Fibroblast of lung (primary cell): Measurements from ENCODE around the gene FSIP1. TPM values are rescaled to one million over a fixed set of nuclear protein-coding genes. Genes with fewer than 3 reads are reported as not detected.
A peak's percentile ranks its signal among the peaks of the same experiment; 100 is the strongest.

Experiments
- DNase-seq, 2 donors: peaks; one replicate each; pipeline versions ENCODE4 v3.0.0 to v3.0.0-alpha.2; 2010; ENCODE audit warnings: low read depth in 2 of 2
- H2AFZ ChIP-seq: 2 replicates; pipeline ENCODE4 v1.5.1; 2012; ENCODE audit warnings: low read length, control low read depth, inconsistent platforms
- H3K27ac ChIP-seq: 2 replicates; pipeline ENCODE4 v1.5.1; 2011; ENCODE audit warnings: low read length, control low read depth; ENCODE audit not compliant: insufficient read depth
- H3K27me3 ChIP-seq: 2 replicates; pipeline ENCODE4 v1.5.1; 2011; ENCODE audit warnings: mild to moderate bottlenecking, low read length; ENCODE audit not compliant: control insufficient read depth, insufficient read depth
- H3K36me3 ChIP-seq: 2 replicates; pipeline ENCODE4 v1.5.1; 2011; ENCODE audit warnings: low read length; ENCODE audit not compliant: control insufficient read depth, insufficient read depth
- H3K4me1 ChIP-seq: 2 replicates; pipeline ENCODE4 v1.5.1; 2011; ENCODE audit warnings: low read length; ENCODE audit not compliant: control insufficient read depth, insufficient read depth; ENCODE audit errors: extremely low read depth
- H3K4me2 ChIP-seq: 2 replicates; pipeline ENCODE4 v1.5.1; 2011; ENCODE audit warnings: low read length, control low read depth; ENCODE audit not compliant: insufficient read depth; ENCODE audit errors: extremely low read depth
- H3K4me3 ChIP-seq, 4 experiments: fragments of 200-600 bp in 1 of 4; sonication (generic) in 1 of 4; replicated peaks in 1 of 4; 2 replicates each; pipeline ENCODE4 v1.5.1; 2011 to 2016; ENCODE audit warnings: low read length in 4 of 4, low read depth in 3 of 4, mild to moderate bottlenecking in 3 of 4, control low read depth in 2 of 4, inconsistent platforms in 1 of 4, mixed read lengths in 1 of 4; ENCODE audit not compliant: insufficient read depth in 1 of 4; ENCODE audit errors: control extremely low read depth in 1 of 4
- H3K79me2 ChIP-seq: 2 replicates; pipeline ENCODE4 v1.5.1; 2012; ENCODE audit warnings: mild to moderate bottlenecking, low read length, inconsistent platforms; ENCODE audit not compliant: control insufficient read depth, insufficient read depth
- H3K9ac ChIP-seq: 2 replicates; pipeline ENCODE4 v1.5.1; 2011; ENCODE audit warnings: mild to moderate bottlenecking, low read length, control low read depth; ENCODE audit not compliant: insufficient read depth
- H3K9me3 ChIP-seq: 2 replicates; pipeline ENCODE4 v1.5.1; 2012; ENCODE audit warnings: low read depth, low read length; ENCODE audit not compliant: control insufficient read depth, insufficient read depth
- H4K20me1 ChIP-seq: 2 replicates; pipeline ENCODE4 v1.5.1; 2011; ENCODE audit warnings: low read length; ENCODE audit not compliant: control insufficient read depth, insufficient read depth; ENCODE audit errors: extremely low read depth
- CTCF ChIP-seq, 2 donors: IDR thresholded peaks in 1 of 2; conservative IDR thresholded peaks in 1 of 2; 1 replicate in 1 of 2; 2 replicates in 1 of 2; pipeline ENCODE4 v1.5.1; 2011 to 2012; ENCODE audit warnings: low read length in 2 of 2, control low read depth in 1 of 2, inconsistent platforms in 1 of 2, low read depth in 1 of 2, mild to moderate bottlenecking in 1 of 2
- EZH2 ChIP-seq: IDR thresholded peaks from 2 replicates; pipeline ENCODE4 v1.5.1; 2012; ENCODE audit warnings: low read length, control low read depth, mild to moderate bottlenecking; ENCODE audit errors: missing control alignments
- polyA plus RNA-seq, 2 donors: library from polyadenylated mRNA; depleted of rRNA in 1 of 2; stranded (reverse) in 1 of 2; unstranded in 1 of 2; fragments of >200 nt; gene quantifications; 2 replicates each; pipeline ENCODE4 v1.2.1, GENCODE V29; 2011 to 2012; ENCODE audit warnings: missing spikeins in 1 of 2
- total RNA-seq: library from RNA; depleted of rRNA; stranded (reverse); fragments of >200 nt; gene quantifications from 2 replicates; pipeline ENCODE4 v1.2.1, GENCODE V29; 2014

Gene FSIP1
- total and polyA plus RNA-seq, 2 donors (not counting 1 experiment from before 2014, with no cell fraction given): 0.50 to 5.1 TPM

GRCh38 chr15:39756806-39757522 lies 25.7 kb downstream of the FSIP1 start:
- H3K27ac ChIP-seq: no peak overlapping the region
- no peak overlapping the region for H2AFZ ChIP-seq
- H3K9me3 ChIP-seq: no peaks in the 10 kb centered on the region
- no peaks in the 10 kb centered on the region for H3K27me3 ChIP-seq
- H3K36me3 ChIP-seq: no peaks in the 10 kb centered on the region
- no peaks in the 10 kb centered on the region for H4K20me1 ChIP-seq
- TF ChIP-seq EZH2 (no peak), CTCF (conservative IDR thresholded peaks at IDR 0.05 in 1 of 2, IDR thresholded peaks at IDR 0.05 in 1 of 2; ENCODE audit: low read depth in 1 of 2, low read length in 2 of 2) (peak; percentile 60 to 73)
- no peak overlapping the region for H3K4me2 ChIP-seq
- DNase-seq: peak; percentile 62 to 89
- H3K4me1 ChIP-seq: no peaks in the 10 kb centered on the region
- H3K4me3 ChIP-seq: no peak overlapping the region
- no peaks in the 10 kb centered on the region for H3K79me2 ChIP-seq
- no peak overlapping the region for H3K9ac ChIP-seq

GRCh38 chr15:39752991-39753390 lies 29.6 kb downstream of the FSIP1 start:
- no peaks in the 10 kb centered on the region for H3K79me2 ChIP-seq
- no peaks in the 10 kb centered on the region for H4K20me1 ChIP-seq
- H3K4me2 ChIP-seq: no peak overlapping the region
- no peak overlapping the region for H3K4me3 ChIP-seq
- H3K27me3 ChIP-seq: no peaks in the 10 kb centered on the region
- H3K36me3 ChIP-seq: no peaks in the 10 kb centered on the region
- no peaks in the 10 kb centered on the region for H3K4me1 ChIP-seq
- DNase-seq: no peak
- no peak overlapping the region for H3K27ac ChIP-seq
- H3K9me3 ChIP-seq: no peaks in the 10 kb centered on the region
- TF ChIP-seq EZH2: no peak
- no peak for TF ChIP-seq CTCF (conservative IDR thresholded peaks at IDR 0.05 in 1 of 2, IDR thresholded peaks at IDR 0.05 in 1 of 2; ENCODE audit: low read depth in 1 of 2, low read length in 2 of 2)
- no peak overlapping the region for H3K9ac ChIP-seq
- no peak overlapping the region for H2AFZ ChIP-seq

- DNase-seq: peak in 1 of 2 donors; percentile 6
- TF ChIP-seq EZH2 (no peak), CTCF (conservative IDR thresholded peaks at IDR 0.05 in 1 of 2, IDR thresholded peaks at IDR 0.05 in 1 of 2; ENCODE audit: low read depth in 1 of 2, low read length in 2 of 2) (no peak)
- H4K20me1 ChIP-seq: no peaks in the 10 kb centered on the region
Measured at GRCh38 chr15:39752246-39752645, 30.4 kb downstream of the FSIP1 start.

More at GRCh38 chr15:39752246-39752645, 30.4 kb downstream of the FSIP1 start:
- Histone ChIP-seq H3K9me3 (no peaks in the 10 kb centered on the region), H3K79me2 (no peaks in the 10 kb centered on the region), H2AFZ (no peak overlapping the region), H3K27ac (no peak overlapping the region), H3K4me2 (no peak overlapping the region), H3K27me3 (no peaks in the 10 kb centered on the region), H3K9ac (no peak overlapping the region), H3K4me1 (no peaks in the 10 kb centered on the region), H3K4me3 (no peak overlapping the region), H3K36me3 (no peaks in the 10 kb centered on the region)
